Gastrocnemius medialis (tissue), 4 donors: ENCODE results near the gene SLC7A6OS. TPM values are rescaled to one million over a fixed set of nuclear protein-coding genes. Genes with fewer than 3 reads are reported as not detected.
"Not testable (repeated sequence)": the region's sequence is repeated elsewhere in the genome, so short reads cannot be mapped to it uniquely, and the experiment has no call there.

Source experiments
- ATAC-seq, 2 donors: fragments of 150-250 bp; one replicate each; pipeline ENCODE4 v1.9.1; 2016
- DNase-seq, 2 donors: peaks; one replicate each; pipeline ENCODE4 v3.0.0-alpha.2; 2019
- H3K27ac ChIP-seq, 4 donors: fragments of 200-600 bp; sonication (generic); 1 replicate in 1 of 4; 2 replicates in 3 of 4; pipeline ENCODE4 v1.5.1; 2016 to 2018; ENCODE audit warnings: mild to moderate bottlenecking in 2 of 4, moderate library complexity in 1 of 4
- H3K27me3 ChIP-seq, 3 donors: fragments of 200-600 bp; sonication (generic) in 2 of 3; 1 replicate in 1 of 3; 2 replicates in 2 of 3; pipeline versions ENCODE4 v1.5.1 to v1.6.0; 2016 to 2019; ENCODE audit warnings: mild to moderate bottlenecking in 1 of 3, moderate library complexity in 1 of 3
- H3K36me3 ChIP-seq, 2 donors: fragments of 200-600 bp; sonication (generic) in 1 of 2; one replicate each; pipeline ENCODE4 v1.5.1; 2017 to 2018
- H3K4me1 ChIP-seq, 2 donors: fragments of 200-600 bp; sonication (generic) in 1 of 2; one replicate each; pipeline ENCODE4 v1.5.1; 2016 to 2017; ENCODE audit warnings: mild to moderate bottlenecking in 2 of 2
- H3K4me3 ChIP-seq, 4 donors: fragments of 200-600 bp; sonication (generic) in 3 of 4; 1 replicate in 1 of 4; 2 replicates in 3 of 4; pipeline ENCODE4 v1.5.1; 2016 to 2019; ENCODE audit warnings: mild to moderate bottlenecking in 2 of 4
- H3K9me3 ChIP-seq, 3 donors: fragments of 200-600 bp; sonication (generic) in 2 of 3; 1 replicate in 1 of 3; 2 replicates in 2 of 3; pipeline ENCODE4 v1.5.1; 2016 to 2019
- POLR2A ChIP-seq, 2 donors: fragments of 450-650 bp; IDR thresholded peaks; one replicate each; pipeline ENCODE4 v1.6.1; 2017; ENCODE audit warnings: antibody characterized with exemption in 2 of 2, mild to moderate bottlenecking in 2 of 2, moderate library complexity in 2 of 2
- in situ Hi-C, 4 donors: fragments of 200-750 bp; cut with MboI; loops; one replicate each; pipeline versions ENCODE4 v1.15.0 to v1.8.0; 2017; ENCODE audit warnings: low sequenced_read_pairs in 4 of 4
- intact Hi-C: fragments of 100-400 bp; cut with DNase I; formaldehyde crosslinking; loops from one replicate; pipeline ENCODE4 v1.15.1; 2023; ENCODE audit warnings: low total_unique reads
- total RNA-seq, 4 donors: library from RNA; depleted of rRNA; stranded (reverse); fragments of >200 nt; gene quantifications; one replicate each; pipeline versions ENCODE4 v1.1.0 to v1.2.3, GENCODE V29; 2016
- TF ChIP-seq, protein P1 (sequence below), 5 experiments: fragments of 450-650 bp in 3 of 5; fragments of 200-600 bp in 2 of 5; sonication (generic) in 2 of 5; IDR thresholded peaks in 4 of 5; conservative IDR thresholded peaks in 1 of 5; 1 replicate in 4 of 5; 2 replicates in 1 of 5; pipeline ENCODE4 v1.5.1; 2016 to 2019; ENCODE audit warnings: antibody characterized with exemption in 5 of 5, mild to moderate bottlenecking in 3 of 5, moderate library complexity in 3 of 5

The SLC7A6OS gene
- total RNA-seq, 4 donors from 2014 or later: 5.0 to 8.8 (median 7.3) TPM

DNA sequence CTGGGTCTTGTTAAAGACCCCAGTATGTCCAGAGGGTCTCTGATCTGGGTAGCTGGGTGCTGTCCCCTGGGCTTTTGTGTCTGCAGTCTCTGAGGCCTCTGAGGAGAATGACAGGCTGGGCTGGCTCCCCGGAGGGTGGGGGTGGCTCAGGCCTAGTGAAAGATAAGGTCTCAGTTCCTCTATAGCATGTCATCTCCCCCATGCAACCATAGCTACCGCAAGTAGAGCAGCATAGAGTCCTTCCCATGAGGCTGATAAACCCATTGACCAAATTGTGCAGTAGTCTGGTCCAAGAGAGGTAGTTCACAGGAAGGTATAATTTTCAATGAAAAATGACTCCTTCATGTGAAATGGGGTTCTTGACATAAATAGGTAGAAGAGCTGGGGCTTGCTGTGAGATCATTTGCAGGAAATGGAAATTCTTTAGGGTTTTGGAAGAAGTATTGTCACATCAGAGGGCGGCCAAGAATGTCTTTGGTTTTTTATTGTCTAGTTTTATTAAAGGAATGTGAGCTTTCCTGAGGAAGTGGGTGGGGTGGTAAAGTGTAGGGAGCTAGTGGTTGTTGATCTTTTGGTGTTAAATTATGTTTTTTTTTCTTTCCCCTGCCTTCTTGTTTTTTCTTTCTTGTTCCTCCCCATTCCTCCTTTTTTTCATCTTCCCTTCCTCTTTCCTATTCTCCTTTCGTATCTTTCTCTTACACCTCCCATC lies 21.0 kb downstream of the SLC7A6OS start:
- peak overlapping the region; percentile 86 to 99 (median 95) for H3K27ac ChIP-seq
- peaks cover 0 to 73% of the 10 kb centered on the region in 2 donors for H3K36me3 ChIP-seq
- H3K4me3 ChIP-seq: no peak overlapping the region
- no peak for TF ChIP-seq POLR2A (IDR thresholded peaks at IDR 0.05)
- TF ChIP-seq, protein P1, sequence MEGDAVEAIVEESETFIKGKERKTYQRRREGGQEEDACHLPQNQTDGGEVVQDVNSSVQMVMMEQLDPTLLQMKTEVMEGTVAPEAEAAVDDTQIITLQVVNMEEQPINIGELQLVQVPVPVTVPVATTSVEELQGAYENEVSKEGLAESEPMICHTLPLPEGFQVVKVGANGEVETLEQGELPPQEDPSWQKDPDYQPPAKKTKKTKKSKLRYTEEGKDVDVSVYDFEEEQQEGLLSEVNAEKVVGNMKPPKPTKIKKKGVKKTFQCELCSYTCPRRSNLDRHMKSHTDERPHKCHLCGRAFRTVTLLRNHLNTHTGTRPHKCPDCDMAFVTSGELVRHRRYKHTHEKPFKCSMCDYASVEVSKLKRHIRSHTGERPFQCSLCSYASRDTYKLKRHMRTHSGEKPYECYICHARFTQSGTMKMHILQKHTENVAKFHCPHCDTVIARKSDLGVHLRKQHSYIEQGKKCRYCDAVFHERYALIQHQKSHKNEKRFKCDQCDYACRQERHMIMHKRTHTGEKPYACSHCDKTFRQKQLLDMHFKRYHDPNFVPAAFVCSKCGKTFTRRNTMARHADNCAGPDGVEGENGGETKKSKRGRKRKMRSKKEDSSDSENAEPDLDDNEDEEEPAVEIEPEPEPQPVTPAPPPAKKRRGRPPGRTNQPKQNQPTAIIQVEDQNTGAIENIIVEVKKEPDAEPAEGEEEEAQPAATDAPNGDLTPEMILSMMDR (IDR thresholded peaks at IDR 0.05 in 4 of 5, conservative IDR thresholded peaks at IDR 0.05 in 1 of 5): no peak
- H3K27me3 ChIP-seq: no peaks in the 10 kb centered on the region
- ATAC-seq (no peak), DNase-seq (no peak)
- in situ Hi-C loops (no loop called here), intact Hi-C loops (no loop called here)
- no peaks in the 10 kb centered on the region for H3K9me3 ChIP-seq
- peaks cover 61 to 63% of the 10 kb centered on the region in 2 donors for H3K4me1 ChIP-seq

DNA sequence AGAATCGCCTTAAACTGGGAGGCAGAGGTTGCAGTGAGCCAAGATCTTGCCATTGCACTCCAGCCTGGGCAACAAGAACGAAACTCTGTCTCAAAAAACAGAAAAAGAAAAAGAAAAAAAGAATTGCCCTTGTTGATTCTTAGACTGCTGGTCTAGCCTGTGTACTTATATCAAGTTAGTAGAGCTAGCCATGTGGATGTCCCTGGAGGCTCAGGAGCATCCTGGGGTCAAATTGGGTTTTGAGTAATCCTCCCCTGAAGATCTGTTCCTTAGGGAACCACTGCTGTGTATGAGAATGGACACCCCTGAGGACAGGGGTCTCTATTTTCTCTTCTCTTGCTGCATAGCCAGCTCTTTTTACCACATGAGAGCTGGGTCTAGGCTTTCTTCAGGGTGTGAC lies 21.5 kb downstream of the SLC7A6OS start:
- intact Hi-C loops (no loop called here), in situ Hi-C loops (no loop called here)
- DNase-seq (no peak), ATAC-seq (no peak)
- H3K9me3 ChIP-seq: no peaks in the 10 kb centered on the region
- H3K27ac ChIP-seq: peak overlapping the region; percentile 86 to 99 (median 95)
- H3K4me3 ChIP-seq: no peak overlapping the region
- TF ChIP-seq, protein P1 (IDR thresholded peaks at IDR 0.05 in 4 of 5, conservative IDR thresholded peaks at IDR 0.05 in 1 of 5): no peak
- TF ChIP-seq POLR2A (IDR thresholded peaks at IDR 0.05): no peak
- H3K27me3 ChIP-seq: no peaks in the 10 kb centered on the region
- peaks cover 66 to 69% of the 10 kb centered on the region in 2 donors for H3K4me1 ChIP-seq
- H3K36me3 ChIP-seq: peaks cover 0 to 67% of the 10 kb centered on the region in 2 donors

DNA sequence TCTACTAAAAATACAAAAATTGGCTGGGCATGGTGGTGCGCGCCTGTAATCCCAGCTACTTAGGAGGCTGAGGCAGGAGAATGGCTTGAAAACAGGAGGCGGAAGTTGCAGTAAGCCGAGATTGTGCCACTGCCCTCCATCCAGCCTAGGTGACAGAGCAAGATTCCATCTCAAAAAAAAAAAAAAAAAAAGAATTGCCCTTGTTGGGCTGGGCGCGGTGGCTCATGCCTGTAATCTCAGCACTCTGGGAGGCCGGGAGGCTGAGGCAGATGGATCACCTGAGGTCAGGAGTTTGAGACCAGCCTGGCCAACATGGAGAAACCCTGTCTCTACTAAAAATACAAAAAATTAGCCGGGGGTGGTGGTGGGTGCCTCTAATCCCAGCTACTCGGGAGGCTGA lies 21.9 kb downstream of the SLC7A6OS start:
- DNase-seq, ATAC-seq, H3K27me3 ChIP-seq, H3K9me3 ChIP-seq, H3K4me3 ChIP-seq, in situ Hi-C loops: not testable (repeated sequence)
- peaks cover 68 to 72% of the 10 kb centered on the region in 2 donors for H3K4me1 ChIP-seq
- intact Hi-C loops: loop anchor here (1.0 kb wide), 1 partner anchor 22 kb away; the partner anchor contains the start of gene SLC7A6OS
- H3K27ac ChIP-seq: peak overlapping the region; percentile 86 to 99 (median 95)
- H3K36me3 ChIP-seq: peaks cover 0 to 63% of the 10 kb centered on the region in 2 donors

DNA sequence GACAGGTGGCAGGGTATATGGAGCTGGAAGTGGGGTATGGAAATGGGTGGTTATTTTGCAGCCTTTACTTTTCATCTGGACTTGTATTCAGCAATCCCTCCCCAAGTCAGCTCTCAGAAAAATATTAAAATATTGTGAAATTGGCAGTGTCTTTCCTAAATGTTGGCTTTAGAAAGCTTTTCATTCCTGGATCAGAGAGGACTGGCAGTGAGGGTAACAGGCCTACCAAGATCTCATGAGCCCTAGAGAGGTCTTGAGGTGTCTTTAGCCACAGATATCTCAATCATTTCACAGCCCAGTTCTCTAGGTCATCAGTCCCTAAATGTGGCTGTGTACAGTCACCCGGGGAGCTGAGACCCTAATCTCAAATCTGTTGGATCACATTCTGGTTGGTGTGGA lies 22.5 kb downstream of the SLC7A6OS start:
- ATAC-seq (peak in 1 of 2 donors; percentile 0), DNase-seq (no peak)

More for the DNA sequence above, 22.5 kb downstream of the SLC7A6OS start:
- H3K27me3 ChIP-seq: no peaks in the 10 kb centered on the region
- intact Hi-C loops: loop anchor here (1.0 kb wide), 1 partner anchor 22 kb away; the partner anchor contains the start of gene SLC7A6OS
- peak overlapping the region; percentile 86 to 99 (median 95) for H3K27ac ChIP-seq
- in situ Hi-C loops: no loop called here
- no peaks in the 10 kb centered on the region for H3K9me3 ChIP-seq
- H3K36me3 ChIP-seq: peaks cover 0 to 58% of the 10 kb centered on the region in 2 donors
- H3K4me1 ChIP-seq: peaks cover 73 to 76% of the 10 kb centered on the region in 2 donors
- no peak overlapping the region for H3K4me3 ChIP-seq
- TF ChIP-seq POLR2A (IDR thresholded peaks at IDR 0.05): peak in 1 of 2 donors; percentile 54
- TF ChIP-seq, protein P1 (IDR thresholded peaks at IDR 0.05 in 4 of 5, conservative IDR thresholded peaks at IDR 0.05 in 1 of 5): peak in 1 of 5 experiments; percentile 1
